ENCODE data around the gene SH3BGR. TPM values are rescaled to one million over a fixed set of nuclear protein-coding genes. Genes with fewer than 3 reads are reported as not detected.

Gene SH3BGR
- total and polyA plus RNA-seq, 2 of the 8 experiments (the other 6 are each of a cell fraction or from before 2014, with no cell fraction given), result 2.1 to 5.9 TPM

DNA sequence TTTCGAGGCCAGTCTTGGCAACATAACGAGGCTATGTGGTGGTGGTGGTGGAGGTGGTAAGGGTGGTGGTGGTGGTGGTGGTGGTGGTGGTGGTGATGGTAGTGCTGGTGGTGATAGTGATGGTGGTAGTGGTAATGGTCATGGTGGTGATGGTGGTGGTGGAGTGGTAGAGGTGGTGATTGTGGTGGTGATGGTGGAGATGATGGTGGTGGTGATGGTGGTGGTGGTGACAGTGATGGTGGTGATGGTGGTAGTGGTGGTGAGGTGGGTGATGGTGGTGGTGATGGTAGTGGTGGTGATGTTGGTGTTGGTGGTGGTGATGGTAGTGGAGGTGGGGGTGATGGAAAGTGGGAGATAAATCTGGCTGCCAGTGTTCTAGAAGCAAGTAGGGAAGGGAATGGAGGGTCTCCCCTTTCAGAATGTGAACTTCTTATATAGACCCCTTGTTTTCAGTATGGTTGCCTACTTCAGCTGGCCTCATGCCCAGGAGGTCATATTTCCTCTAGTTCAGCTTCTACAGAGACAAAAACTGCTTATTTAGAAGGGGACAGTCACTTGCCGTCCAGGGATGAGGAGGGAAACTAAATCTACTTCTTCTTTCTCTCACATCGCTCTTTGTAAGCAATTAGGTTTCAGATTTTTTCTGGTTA lies 27.5 kb downstream of the SH3BGR start:
- Histone ChIP-seq H2BK15ac (ENCODE audit: low read length) (no peak overlapping the region), H3K79me2 (ENCODE audit: control insufficient read depth in 1 of 2, insufficient read depth in 2 of 2, low read length in 2 of 2) (no peaks in the 10 kb centered on the region), H3K27me3 (replicated peaks in 1 of 4; ENCODE audit: control insufficient read depth in 3 of 4, extremely low read depth in 1 of 4, insufficient read depth in 3 of 4, low read length in 3 of 4) (no peaks in the 10 kb centered on the region), H3K23me2 (ENCODE audit: low read depth, low read length) (peaks cover 5% of the 10 kb centered on the region; the same call in 1 of the 2 replicates), H4K20me1 (replicated peaks in 1 of 2; ENCODE audit: control insufficient read depth in 1 of 2, insufficient read depth in 2 of 2, low read length in 2 of 2) (peaks cover 2 to 3% of the 10 kb centered on the region in 2 experiments), H4K8ac (ENCODE audit: extremely low read depth, insufficient read depth, low read length) (no peak overlapping the region), H3K36me3 (ENCODE audit: control insufficient read depth in 2 of 4, insufficient read depth in 4 of 4, low read length in 3 of 4) (no peaks in the 10 kb centered on the region), H2BK20ac (ENCODE audit: low read length) (no peak overlapping the region), H3K18ac (ENCODE audit: extremely low read depth, low read length) (no peak overlapping the region), H2AK5ac (ENCODE audit: low read depth, low read length) (no peak overlapping the region), H2BK120ac (replicated peaks; ENCODE audit: low read depth, low read length) (no peak overlapping the region), H3K23ac (ENCODE audit: insufficient read length) (no peak overlapping the region), H4K91ac (replicated peaks; ENCODE audit: insufficient read length, low read length) (no peak overlapping the region), H3K9ac (replicated peaks in 1 of 4; ENCODE audit: extremely low read depth in 1 of 4, low read depth in 3 of 4, low read length in 3 of 4) (no peak overlapping the region), H3K56ac (replicated peaks; ENCODE audit: insufficient read length, low read depth, low read length) (peak overlapping the region; percentile 42), H3K4ac (replicated peaks; ENCODE audit: insufficient read length, low read depth, low read length) (no peak overlapping the region), H3K9me3 (ENCODE audit: insufficient read depth in 2 of 2, low read depth in 1 of 2, low read length in 1 of 2) (no peaks in the 10 kb centered on the region), H3K14ac (ENCODE audit: insufficient read length) (no peak overlapping the region), H3K4me1 (replicated peaks in 1 of 4; ENCODE audit: control insufficient read depth in 3 of 4, insufficient read depth in 4 of 4, low read length in 3 of 4) (no peaks in the 10 kb centered on the region), H2BK12ac (ENCODE audit: low read depth, low read length) (no peak overlapping the region), H3K27ac (ENCODE audit: low read depth, low read length) (no peak overlapping the region), H4K5ac (ENCODE audit: insufficient read length, low read depth, low read length) (no peak overlapping the region), H2BK5ac (ENCODE audit: low read depth, low read length) (no peak overlapping the region), H3K79me1 (ENCODE audit: low read depth, low read length) (no peaks in the 10 kb centered on the region), H3K4me2 (ENCODE audit: insufficient read depth in 1 of 2, low read depth in 2 of 2, low read length in 2 of 2) (no peak overlapping the region), H3K4me3 (ENCODE audit: extremely low read depth in 1 of 4, insufficient read depth in 2 of 4, low read depth in 3 of 4, low read length in 4 of 4) (no peak overlapping the region), H2AFZ (ENCODE audit: low read length) (no peak overlapping the region)
- 94% methylated on average over 4 of the region's 4 CpGs; no CpG with 5 or more reads in 1 of the 2 experiments for WGBS, 2 experiments (ENCODE audit: extremely low coverage in 1 of 2, insufficient coverage in 1 of 2, insufficient read length in 1 of 2, insufficient replicate concordance in 2 of 2, low coverage in 1 of 2, low lambda C conversion rate in 2 of 2, missing lambda C conversion rate in 1 of 2)
- CTCF ChIA-PET (ENCODE audit: partially characterized antibody), result no interaction called here
- FAIRE-seq (no peak), DNase-seq (ENCODE audit: low read depth in 1 of 2, low spot score in 2 of 2) (no peak)
- no peak for TF ChIP-seq SP4 (IDR thresholded peaks at IDR 0.05; ENCODE audit: low read length)
- POLR2A ChIA-PET (ENCODE audit: partially characterized antibody), result no interaction called here
